Airway epithelial cell (primary cell): ENCODE results near the gene SPIRE1. TPM values are rescaled to one million over a fixed set of nuclear protein-coding genes. Genes with fewer than 3 reads are reported as not detected.

Source experiments
- total RNA-seq: library from RNA; depleted of rRNA; stranded (reverse); fragments of >200 nt; gene quantifications from 2 replicates; pipeline ENCODE4 v1.2.3, GENCODE V29; 2015

SPIRE1 gene
- total RNA-seq: 16.2 and 21.4 TPM in 2 replicates

GRCh38 chr18:12657684-12658425, at the start of gene SPIRE1:
SPIRE1 (minus strand) TSS chr18:12658107; CDS start chr18:12657866, 241 bp downstream.

GRCh38 chr18:12702221-12703095, 44.6 kb upstream of the SPIRE1 start, which contains the start of the genes CEP76 and PSMG2:
CEP76 (minus strand) TSS chr18:12702723; CDS start chr18:12702548, 175 bp downstream.
PSMG2 (plus strand) TSS chr18:12703042; CDS start chr18:12703108, 66 bp downstream.

Other genes with a start within 250 kb of the SPIRE1 start
- gene CEP76, start 44.6 kb upstream of the SPIRE1 start, total RNA-seq: 7.9 and 9.2 TPM in 2 replicates
- gene PSMG2, start 44.9 kb upstream of the SPIRE1 start, total RNA-seq: 47.8 and 72.8 TPM in 2 replicates
- 27.8 and 29.5 TPM in 2 replicates for gene PTPN2, start 226.1 kb upstream of the SPIRE1 start, total RNA-seq